Measurements from ENCODE around the gene PROP1.
"Not testable (repeated sequence)": the region's sequence is repeated elsewhere in the genome, so short reads cannot be mapped to it uniquely, and the experiment has no call there.

PROP1 gene

DNA sequence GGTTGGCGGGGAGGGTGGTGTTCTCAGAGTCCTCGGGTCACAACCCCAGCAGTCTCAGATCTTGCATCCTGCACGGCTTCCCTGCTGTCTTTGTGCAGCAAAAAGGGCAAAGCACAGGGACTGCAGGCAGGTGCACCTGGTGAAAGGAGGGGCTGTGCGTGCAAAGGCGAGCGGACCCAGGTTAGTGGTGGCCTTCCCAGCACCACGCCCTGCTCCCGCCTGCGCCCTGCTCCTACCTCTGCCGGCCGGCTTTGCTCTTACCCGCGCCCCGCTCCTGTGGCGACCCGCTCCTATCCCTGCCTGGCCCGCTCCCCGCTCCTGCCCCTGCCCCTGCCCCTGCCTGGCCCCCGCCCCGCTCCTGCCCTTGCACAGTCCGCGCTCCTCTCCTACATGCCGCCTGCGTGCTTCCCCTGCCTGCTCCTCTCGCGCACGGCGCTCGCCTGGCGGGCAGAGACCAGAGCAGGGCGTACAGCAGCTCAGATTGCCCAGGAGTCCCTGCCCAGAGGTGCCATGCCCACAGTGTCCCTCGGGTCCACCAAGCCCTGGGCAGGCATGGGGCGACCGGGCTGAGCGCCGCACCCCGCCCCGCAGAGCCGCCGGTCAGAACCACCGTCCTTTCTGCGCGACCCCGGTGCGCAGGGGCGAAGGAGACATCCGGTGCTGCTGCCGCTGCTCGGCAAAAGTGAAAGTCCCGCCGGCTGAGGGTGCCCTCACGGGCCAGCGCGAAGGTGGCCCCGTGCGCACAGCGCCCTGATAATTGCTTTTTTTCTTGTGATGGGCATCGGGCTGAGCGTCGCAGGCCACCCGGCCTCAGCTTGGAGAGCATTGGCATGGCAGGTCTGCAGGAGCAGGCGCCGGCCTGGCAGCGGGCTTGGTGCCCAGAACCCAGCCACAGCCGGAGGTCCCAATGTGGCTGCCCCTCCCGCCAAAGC is 52.0 kb downstream of the PROP1 start:
- not testable (repeated sequence) for DNase-seq

GRCh38 chr5:177942896-177943295 is 53.1 kb downstream of the PROP1 start:
- DNase-seq, result not testable (repeated sequence)
